Hematopoietic multipotent progenitor cell treated with erythropoietin and hydrocortisone succinate and interleukin-3 and kit ligand, for 4 days (in vitro differentiated cells): ENCODE data around the gene ODF2.
"Not testable (repeated sequence)": the region's sequence is repeated elsewhere in the genome, so short reads cannot be mapped to it uniquely, and the experiment has no call there.

Experiments used
- DNase-seq: peaks from one replicate; pipeline ENCODE4 v3.0.0-alpha.2; 2015

Gene ODF2

DNA sequence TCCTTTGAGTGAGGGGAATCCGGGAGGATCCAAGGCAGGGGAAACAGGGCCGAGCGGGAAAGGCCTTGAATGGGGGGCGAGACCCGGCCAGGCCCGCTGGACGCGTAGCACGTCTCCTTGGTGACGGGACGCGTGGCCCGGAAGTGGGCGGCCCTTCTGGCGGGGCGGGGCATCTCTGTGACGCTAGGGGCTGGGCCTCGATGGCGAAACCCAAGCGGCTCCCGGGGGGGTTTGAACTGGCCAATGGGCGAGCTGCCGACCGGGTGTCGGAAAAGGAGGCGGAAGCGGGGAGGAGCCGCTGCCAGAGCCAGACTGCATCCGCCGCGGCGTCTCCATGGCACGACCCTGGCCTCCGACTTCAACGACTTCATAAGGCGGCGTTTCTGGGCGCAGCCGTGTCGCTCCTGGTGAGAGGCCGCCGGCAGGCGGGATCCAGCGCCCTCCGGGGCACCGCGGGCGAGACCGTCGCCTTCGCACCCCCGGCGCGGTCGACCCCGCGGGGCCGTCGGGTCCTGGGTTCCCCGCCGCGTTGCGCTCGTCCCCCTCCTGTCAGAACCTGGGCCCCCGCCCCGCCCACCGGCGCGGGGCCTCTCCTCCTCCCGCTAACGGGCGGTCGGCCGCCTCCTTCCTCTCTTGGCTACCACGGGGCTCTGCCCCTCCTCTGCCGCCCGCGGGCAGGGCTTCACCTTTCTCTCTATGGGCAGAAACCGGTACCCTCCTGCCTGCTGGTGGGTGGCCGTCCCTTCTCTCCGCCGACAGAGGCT lies at the start of gene ODF2:
Gene ODF2 (plus strand): TSS at position 158 of the 764 bp plus-strand sequence. CDS start 86 bp downstream, at position 244.
- DNase-seq: peak; percentile 99

DNA sequence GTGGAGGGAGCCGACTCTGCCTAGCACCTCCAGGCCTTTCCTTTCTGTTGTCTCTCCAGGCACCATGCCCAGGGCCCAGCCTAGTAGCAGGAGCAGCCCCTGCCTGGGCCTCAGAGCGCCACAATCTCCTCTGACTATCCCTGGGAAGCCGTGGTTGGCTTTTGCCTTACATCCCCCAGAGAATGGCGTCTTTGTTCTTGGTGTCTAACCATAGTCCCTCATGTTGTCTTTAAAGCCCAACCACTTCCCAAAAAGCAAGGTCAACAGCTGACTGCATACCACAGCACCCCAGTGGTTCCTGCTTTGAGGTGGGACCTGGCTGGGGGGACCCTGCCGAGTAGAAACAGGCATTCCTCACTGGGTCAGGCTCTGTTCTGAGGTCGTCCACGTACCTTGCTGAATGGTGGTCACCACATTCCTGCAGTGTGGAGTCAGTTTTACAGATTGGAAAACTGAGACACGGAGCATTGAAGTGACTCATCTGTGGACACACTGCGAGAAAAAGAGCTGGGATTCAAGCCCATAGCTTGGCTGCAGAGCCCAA lies 48.9 kb upstream of the ODF2 start:
- no peak for DNase-seq

DNA sequence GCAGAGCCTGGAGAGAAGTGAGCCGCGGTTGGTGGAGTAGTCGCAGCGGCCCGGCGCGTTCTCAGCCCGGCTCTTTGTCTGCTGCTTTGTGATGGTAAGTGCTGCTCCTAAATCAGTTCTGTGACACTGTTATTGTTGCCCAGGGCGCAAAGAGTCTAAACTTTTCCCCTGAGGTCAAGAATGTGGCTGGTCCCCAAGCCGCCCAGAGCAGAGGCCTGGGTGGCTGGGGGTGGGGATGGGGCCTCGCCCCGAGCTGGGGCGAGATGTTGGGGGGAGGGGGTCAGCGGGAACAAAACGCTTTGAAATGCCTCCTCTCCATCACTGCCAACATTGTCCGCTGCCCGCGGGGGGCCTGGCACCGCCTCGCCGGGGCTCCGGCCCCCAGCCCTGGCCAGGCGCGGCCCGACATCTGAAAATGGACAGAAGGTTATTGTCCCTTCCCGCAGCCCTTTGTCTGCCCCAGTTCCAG lies 46.8 kb upstream of the ODF2 start:
- DNase-seq: no peak

DNA sequence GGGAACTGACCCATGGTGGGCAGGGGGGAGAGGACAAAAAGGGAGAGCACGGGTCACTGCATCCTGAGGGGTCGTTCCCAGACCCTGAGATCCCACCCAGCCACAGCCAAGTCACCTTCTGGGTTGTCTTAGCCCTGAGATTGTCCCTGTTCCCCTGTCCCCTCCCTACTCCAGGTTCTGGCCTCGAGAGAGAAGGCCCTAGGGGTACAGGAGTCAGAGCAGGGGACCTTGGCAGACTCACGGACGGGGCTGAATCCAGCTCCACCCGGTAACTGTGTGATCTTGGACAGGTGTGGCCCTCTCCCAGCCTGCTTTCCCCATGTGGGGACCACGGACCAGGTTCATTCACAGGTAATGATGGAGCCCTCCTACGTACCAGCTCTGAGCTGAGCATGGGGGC lies 46.4 kb upstream of the ODF2 start:
- no peak for DNase-seq

DNA sequence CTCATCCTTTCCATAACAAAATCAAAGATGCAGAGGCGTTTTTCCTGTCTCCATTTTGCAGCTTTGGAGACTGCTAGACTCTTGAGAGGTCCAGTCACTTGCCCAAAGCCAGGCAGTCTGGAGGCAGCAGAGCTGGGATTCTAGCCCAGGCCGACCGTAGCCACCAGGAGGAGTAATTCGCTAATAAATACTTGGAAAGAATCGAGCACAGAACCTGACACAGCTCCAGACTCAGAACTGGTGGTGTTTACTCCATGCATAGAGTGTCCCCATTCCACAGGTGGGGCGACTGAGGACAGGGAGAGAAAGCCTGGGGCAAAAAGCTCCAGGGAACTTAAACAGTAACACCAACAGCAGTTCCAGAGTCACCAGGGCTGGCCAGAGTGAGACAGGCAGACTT lies 45.8 kb upstream of the ODF2 start:
- peak; percentile 58 for DNase-seq

DNA sequence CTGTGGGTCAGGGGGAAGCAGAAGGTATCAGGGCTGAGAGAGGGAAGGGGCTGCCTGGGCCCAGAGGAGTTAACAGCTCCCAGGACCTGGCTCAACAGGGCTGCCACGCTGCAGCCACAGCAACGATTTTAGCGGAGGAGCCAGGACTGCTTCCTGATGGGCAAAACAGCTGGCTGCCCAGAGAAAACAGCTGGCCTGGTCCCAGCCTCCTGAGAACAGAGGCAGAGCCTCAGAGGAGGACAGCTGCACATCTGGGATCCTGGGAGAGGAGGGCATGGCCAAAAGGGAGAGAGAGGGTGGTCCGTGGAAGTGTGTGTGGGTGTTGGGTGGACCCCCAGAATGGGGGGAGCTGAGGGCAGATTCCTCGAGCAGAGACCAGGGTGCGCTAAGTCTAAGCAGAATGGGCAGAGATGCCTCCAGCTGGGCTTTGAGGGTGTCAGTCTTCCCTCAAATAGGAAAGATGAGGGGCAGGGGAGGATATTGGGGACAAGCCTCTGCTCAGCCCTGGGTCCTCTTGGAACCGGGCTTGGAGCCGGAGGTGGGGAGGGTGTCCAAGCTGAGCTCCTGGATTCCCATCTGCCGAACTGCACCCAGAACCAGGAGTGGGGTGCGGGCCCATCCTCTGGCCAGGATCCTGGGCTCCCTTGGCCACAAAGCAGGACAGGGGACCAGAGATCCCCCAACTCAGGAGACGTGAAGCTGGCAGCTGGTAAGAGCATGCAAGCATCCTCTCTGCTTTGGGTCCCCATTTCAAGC lies 44.3 kb upstream of the ODF2 start:
- DNase-seq: no peak

DNA sequence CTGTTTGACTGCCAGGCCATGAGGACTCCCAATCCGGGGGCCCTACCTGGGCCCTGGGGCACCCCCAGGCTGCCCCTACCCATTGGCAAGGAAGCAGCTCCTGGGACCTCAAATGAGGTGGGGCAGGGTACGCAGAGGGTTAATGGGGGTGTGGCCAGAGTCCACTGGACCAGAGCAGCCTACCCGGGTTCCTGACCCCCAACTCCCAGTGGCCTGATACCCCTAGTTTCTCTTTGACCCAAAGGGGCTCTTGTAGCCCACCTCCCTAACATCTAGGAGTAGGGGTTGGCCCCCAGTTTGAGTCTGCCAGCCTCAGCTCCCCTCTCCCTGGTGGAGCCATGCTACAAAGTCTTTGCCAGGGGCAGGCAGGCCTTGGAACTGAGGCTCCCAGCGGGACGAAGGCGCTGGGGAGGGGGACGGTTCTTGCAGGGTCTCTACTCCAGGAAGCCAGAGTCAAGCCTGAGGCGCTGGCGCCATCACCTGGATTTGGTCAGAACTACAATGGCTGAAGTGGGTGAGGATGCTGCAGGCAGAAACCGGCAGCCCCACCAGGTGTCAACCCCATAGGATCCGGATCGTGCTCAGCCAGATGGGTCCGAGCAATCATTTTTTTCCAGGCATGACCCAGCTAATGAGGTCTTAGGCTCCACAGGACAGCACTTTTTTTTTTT lies 43.6 kb upstream of the ODF2 start:
- peak; percentile 70 for DNase-seq

DNA sequence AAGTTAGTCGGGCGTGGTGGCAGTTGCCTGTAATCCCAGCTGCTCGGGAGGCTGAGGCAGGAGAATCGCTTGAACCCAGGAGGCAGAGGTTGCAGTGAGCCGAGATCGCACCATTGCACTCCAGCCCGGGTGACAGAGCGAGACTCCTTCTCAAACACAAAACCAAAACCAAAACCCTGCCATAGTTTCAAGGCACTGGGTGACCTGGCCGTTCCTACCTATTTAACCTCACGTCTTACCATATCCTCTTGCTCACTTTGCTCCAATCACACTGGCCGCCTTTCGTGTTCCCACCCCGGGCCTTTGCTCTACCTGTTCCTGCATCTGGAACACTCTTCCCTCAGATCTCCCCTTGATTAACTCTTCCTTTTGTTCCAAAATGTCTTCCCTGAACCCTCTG lies 42.1 kb upstream of the ODF2 start:
- not testable (repeated sequence) for DNase-seq

DNA sequence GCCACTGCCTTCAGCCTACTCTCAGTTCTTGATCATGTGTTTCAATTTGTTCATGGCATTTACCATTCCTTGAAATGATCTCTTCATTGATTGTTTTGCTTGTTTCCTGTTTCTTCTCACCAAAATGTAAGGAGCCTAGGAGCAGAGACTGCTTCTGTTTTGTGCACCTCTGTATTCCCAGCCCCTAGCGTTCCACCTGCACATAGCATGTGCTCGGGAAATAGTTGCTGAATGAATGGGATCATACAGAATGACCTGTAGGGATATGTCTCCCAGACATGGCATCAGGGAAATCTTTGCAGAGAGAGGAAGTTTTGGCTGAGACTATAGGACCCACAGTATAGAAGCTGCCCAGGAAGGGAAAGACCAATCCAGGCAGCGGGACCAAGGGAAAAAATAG lies 41.3 kb upstream of the ODF2 start:
- no peak for DNase-seq

DNA sequence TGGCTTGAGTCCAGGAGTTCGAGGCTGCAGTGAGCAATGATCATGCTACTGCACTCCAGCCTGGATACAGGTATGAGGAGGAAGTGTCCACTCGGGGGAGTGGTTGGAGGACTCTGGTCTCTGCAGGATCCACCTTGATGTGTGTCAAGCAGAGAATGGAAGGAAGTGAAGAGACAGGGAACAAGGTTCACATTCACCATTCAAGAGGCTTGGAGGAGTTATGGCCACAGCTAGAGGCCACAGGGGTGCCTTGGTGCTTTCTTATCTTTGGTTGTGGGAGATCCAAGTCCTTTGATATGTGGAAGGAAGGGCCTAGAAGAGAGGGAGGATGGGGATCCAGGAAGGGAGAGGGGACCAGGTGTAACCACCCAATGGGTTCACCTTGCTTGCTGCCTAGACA lies 40.5 kb upstream of the ODF2 start:
- DNase-seq: no peak

DNA sequence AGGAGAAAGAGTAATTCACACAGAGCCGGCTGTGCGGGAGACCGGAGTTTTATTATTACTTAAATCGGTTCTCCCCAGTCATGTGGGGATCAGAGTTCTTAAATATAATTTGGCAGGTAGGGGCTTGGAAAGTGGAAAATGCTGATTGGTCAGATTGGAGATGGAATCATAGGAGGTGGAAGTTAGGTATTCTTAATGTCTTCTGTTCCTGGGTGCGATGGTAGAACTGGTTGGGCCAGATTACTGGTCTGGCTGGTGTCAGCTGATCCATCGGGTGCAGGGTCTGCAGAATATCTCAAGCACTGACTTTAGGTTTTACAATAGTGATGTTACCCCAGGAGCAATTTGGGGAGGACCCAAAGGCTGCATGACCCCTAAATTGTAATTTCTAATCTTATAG lies 39.8 kb upstream of the ODF2 start:
- DNase-seq: no peak

DNA sequence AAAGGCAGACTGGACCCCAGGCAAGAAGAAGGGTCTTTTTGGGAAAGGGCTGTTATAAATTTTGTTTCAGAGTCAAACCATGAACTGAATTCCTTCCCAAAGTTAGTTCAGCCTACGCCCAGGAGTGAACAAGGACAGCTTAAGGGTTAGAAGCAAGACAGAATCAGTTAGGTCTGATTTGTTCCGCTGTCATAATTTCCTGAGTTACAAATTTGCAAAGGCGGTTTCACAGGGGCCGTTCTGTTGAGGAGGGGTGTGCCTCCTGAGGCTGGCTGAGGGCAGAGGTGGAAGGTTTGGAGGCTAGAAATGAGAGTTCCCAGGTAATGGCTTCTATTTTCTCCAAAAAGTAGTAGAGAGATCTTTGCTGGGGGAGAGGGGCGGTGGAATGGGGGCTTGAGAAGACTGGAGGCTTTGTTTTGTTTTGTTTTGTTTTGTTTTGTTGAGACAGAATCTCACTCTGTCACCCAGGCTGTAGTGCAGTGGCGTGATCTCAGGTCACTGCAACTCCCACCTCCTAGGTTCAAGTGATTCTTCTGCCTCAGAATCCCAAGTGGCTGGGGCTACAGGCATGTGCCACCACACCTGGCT lies 39.3 kb upstream of the ODF2 start:
- DNase-seq: no peak

DNA sequence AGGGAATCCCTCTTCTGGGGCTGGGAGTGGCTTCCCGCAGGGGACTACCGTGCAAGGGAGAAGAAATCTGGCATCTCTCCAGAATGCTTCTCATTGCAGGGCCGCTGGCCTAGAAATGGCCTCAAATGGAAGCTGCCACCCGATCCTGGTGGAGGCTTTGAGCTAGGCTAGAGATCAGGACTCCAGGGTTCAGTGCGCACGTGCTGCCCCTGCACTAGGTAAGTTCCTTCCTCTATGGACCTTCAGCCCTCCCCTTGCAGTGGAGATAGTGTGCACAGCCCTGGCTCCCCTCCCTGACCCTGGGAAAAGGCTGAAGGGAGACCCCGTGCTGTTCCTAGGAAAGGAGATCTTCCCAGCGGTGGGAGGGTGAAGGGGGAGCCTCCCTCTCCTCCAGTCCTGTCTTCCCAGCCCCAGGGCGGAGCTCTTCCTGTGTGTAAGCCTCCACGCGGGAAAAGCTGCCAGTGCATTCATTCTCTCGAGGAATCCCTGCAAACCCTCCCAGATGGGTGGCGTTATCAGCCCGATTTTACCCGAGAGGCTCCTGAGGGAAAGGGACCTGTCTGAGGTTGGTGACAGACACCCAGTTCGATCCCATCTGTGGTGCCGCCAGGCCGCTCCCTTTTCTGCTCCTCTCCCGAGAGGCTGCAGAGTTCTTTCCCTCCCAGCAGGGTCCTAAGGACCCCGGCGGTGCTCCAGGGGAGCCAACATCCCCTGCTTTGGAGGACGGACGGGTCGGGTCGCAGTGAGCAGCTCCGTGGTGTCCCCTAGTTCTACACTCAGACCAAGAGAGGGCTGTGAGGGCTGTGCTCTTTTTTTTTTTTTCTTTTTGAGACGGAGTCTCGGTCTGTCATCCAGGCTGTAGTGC lies 36.5 kb upstream of the ODF2 start:
- peak; percentile 38 for DNase-seq

DNA sequence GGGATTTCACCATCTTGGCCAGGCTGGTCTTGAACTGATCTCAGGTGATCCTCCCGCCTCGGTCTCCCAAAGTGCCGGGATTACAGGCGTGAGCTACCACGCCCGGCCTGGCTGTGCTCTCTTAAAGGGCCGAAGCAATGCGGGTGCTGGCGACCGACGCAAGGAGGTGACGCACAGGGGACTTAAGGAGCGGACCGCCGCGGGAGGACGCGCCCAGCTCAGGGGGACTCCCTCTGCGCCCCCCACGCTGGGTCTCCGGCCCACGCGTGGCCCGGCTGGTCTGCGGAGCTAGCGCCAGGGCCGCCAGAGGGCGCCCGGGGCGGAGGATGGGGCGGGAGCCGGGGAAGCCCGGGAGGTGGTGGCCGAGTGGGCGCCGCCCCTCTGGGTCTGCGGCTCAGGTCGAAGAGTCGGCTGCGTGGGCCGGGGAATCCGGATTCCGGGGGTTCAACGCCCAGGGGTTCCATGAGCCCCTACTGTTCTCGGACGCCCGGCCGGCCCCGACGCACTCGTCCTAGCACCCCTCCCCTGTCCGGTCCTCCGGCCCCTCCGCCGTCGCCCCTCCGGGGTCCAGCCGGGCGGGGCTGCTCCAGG lies 35.7 kb upstream of the ODF2 start:
- peak; percentile 86 for DNase-seq

DNA sequence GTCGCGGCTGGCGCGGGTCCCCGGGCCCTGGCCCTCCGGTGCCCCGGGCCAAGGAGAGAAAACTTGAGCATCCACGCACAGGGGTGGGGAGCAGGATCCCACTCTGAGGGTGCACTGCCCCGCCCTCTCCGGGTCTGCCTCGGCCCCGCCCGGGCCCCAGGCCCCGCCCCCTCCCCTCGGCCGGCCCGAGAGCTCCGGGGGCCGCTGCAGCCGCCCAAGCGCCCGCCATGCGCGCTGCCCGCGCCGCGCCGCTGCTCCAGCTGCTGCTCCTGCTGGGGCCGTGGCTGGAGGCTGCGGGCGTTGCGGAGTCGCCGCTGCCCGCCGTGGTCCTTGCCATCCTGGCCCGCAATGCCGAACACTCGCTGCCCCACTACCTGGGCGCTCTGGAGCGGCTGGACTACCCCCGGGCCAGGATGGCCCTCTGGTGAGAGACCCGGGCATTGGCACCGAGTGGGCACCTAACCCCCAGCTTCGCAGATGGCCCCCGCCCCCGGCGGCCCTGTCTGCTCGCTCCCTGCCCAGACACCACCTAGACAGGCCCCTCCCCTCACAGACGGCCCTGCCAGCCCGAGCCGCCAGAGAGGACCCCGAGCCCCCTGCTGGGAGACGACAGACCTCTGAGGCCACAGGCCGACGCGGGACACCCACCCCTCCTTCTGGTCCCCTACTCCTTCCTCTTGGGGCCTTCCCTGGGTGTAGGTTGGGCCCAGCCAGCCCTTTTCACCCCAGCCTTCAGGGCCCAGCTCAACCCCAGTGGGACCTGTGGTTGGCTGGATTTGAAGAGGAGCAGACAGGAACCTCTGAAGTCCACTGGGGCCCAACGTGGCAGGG lies 34.9 kb upstream of the ODF2 start, which contains the start of gene CERCAM:
Gene CERCAM (plus strand): TSS at position 207 of the 831 bp plus-strand sequence. CDS start 21 bp downstream, at position 228.
- peak; percentile 78 for DNase-seq

DNA sequence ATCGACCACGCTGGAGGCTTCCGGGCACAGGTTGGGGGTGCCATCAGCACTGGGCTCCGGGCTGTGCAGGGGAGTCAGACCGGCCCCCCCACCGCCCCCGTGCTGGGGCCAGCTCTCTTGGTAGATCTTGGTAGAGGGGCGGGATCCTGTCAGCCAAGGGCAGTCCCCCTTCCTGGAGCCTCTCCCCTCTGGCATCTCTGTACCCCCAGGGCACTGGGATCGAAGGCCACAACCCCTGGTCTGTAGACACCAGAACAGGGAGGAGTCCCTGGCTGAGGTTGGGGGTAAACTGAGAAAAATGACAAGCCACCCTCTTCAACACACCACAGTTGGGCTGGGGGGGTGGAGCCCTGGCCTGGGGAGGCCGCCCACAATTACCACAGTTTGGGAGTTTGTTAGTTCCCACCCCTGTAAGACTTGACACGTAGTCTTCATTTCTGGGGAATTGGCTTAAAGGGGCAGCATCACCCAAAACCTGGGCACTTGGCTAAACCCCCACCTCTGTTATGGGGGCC lies 34.3 kb upstream of the ODF2 start:
- DNase-seq: peak; percentile 78

DNA sequence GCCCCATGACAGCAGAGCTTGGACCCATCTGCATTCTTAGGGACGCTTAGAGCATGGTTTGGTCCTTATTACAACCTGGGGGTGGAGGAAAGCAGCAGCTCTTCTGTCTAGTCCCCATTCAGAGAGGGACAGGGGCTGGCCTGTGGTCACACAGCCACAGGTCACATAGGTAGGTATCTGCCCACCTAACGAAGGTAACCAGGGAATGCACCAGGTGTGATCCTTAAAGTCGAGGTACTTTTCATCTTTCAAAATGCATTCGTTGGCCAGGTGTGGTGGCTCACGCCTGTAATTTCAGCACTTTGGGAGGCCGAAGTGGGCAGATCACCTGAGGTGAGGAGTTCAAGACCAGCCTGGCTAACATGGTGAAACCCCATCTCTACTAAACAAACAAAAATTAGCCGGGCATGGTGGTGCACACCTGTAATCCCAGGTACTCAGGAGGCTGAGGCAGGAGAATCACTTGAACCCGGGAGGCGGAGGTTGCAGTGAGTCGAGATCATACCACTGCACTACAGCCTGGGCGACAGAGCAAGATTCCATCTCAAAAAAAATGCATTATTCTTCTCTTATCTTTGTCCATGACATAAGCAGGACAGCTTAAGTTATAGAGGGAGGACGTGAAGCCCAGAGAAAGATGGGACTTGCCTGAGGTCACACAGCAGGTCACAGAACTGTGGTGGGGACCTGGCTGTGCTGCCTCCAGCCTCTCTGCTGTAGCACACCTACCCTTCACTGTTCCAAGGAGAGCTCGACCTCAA lies 33.6 kb upstream of the ODF2 start:
- DNase-seq: not testable (repeated sequence)

DNA sequence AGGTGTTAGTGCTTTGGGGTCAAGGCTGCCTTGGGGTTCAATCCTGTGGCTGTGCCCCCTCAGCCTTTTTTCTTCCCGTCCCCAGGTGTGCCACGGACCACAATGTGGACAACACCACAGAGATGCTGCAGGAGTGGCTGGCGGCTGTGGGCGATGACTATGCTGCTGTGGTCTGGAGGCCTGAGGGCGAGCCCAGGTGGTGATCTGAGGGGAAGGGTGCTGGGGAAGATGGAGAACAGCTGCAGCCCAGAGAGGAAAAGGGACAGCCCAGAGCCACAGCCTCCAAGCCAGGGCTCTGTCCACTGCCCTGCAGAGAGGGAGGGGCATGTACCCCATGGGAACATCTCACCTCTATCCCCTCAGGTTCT lies 33.0 kb upstream of the ODF2 start:
- no peak for DNase-seq

DNA sequence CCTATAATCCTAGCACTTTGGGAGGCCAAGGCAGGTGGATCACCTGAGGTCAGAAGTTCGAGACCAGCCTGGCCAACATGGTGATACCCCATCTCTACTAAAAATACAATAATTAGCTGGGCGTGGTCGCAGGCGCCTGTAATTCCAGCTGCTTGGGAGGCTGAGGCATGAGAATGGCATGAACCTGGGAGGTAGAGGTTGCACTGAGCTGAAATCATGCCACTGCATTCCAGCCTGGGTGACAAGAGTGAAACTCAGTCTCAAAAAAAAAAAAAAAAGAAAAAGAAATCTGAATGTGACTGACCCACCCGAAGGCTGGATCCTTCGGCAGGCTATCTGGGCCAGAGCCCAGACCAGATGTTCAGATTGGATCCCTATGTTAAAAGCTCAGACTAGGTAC lies 32.5 kb upstream of the ODF2 start:
- DNase-seq: not testable (repeated sequence)
